Measurements from ENCODE around the gene ACOX1.

ACOX1 gene

GRCh38 chr17:75908201-75908600 lies 70.8 kb downstream of the ACOX1 start:
- peak; percentile 47 for DNase-seq (ENCODE audit: low spot score)

GRCh38 chr17:75906143-75906884 lies 72.7 kb downstream of the ACOX1 start:
- DNase-seq (ENCODE audit: low spot score) = peak; percentile 48

- peak; percentile 99 for DNase-seq (ENCODE audit: low spot score)
These were observed 74.0 kb downstream of the ACOX1 start, which contains the start of gene MRPL38 for GRCh38 chr17:75904749-75905521. Gene MRPL38 (minus strand): TSS chr17:75904884. CDS start chr17:75904875, 9 bp downstream.

GRCh38 chr17:75902406-75902805 lies 76.6 kb downstream of the ACOX1 start:
- no peak for DNase-seq (ENCODE audit: low spot score)

GRCh38 chr17:75901727-75902126 lies 77.2 kb downstream of the ACOX1 start:
- DNase-seq (ENCODE audit: low spot score) = no peak

GRCh38 chr17:75900691-75901533 lies 78.1 kb downstream of the ACOX1 start:
- no peak for DNase-seq (ENCODE audit: low spot score)

GRCh38 chr17:75899767-75900468 lies 79.0 kb downstream of the ACOX1 start:
- DNase-seq (ENCODE audit: low spot score) = no peak

- no peak for DNase-seq (ENCODE audit: low spot score)
These were observed 79.6 kb downstream of the ACOX1 start for GRCh38 chr17:75899353-75899752.

GRCh38 chr17:75898791-75899190 lies 80.2 kb downstream of the ACOX1 start:
- DNase-seq (ENCODE audit: low spot score) = no peak

GRCh38 chr17:75898065-75898464 lies 80.9 kb downstream of the ACOX1 start:
- DNase-seq (ENCODE audit: low spot score) = no peak

- DNase-seq (ENCODE audit: low spot score) = no peak
These were observed 81.6 kb downstream of the ACOX1 start for GRCh38 chr17:75897160-75898019.

GRCh38 chr17:75896415-75897159 lies 82.4 kb downstream of the ACOX1 start, which contains the start of gene TRIM65:
Gene TRIM65 (minus strand): TSS chr17:75896951. CDS start chr17:75896937, 14 bp downstream.
- peak; percentile 93 for DNase-seq (ENCODE audit: low spot score)

GRCh38 chr17:75895370-75896155 lies 83.4 kb downstream of the ACOX1 start:
- peak; percentile 80 for DNase-seq (ENCODE audit: low spot score)

- no peak for DNase-seq (ENCODE audit: low spot score)
These were observed 84.8 kb downstream of the ACOX1 start for GRCh38 chr17:75894049-75894733.

- DNase-seq (ENCODE audit: low spot score) = no peak
These were observed 85.5 kb downstream of the ACOX1 start for GRCh38 chr17:75893305-75894048.

- peak; percentile 58 for DNase-seq (ENCODE audit: low spot score)
These were observed 86.3 kb downstream of the ACOX1 start for GRCh38 chr17:75892556-75893224.
